ENCODE results near the gene ZNF605. TPM values are rescaled to one million over a fixed set of nuclear protein-coding genes. Genes with fewer than 3 reads are reported as not detected.
"Not testable (repeated sequence)": the region's sequence is repeated elsewhere in the genome, so short reads cannot be mapped to it uniquely, and the experiment has no call there.

The ZNF605 gene
- total RNA-seq, 1 experiment from 2014 or later: 8.1 TPM

DNA sequence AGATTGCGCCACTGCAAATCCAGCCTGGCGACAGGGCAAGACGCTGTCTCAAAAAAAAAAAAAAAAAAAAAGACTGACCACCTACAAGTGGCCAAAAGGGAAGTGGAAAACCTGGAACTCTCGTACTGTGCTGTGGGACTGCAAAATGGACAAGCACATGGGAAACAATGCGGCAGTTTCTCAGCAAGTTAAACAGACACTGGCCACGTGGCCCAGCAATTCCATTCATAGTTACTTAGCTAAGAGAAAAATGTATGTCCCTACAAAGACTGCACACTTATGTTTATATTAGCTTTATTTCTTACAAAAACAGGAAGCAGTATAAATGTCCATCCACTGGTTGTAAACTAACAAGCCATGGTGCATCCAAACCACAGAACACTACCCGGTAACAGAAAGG is 74.3 kb downstream of the ZNF605 start:
- no peaks in the 10 kb centered on the region for H3K9me2 ChIP-seq (replicated peaks; ENCODE audit: insufficient read depth, low read length)
- 0 out of 2 replicates have a peak, but pooled peaks cover 3% of the 10 kb centered on the region for H3K36me3 ChIP-seq (ENCODE audit: insufficient read depth, low read length)
- H3K79me2 ChIP-seq (ENCODE audit: low read length): no peaks in the 10 kb centered on the region
- H3K4me2 ChIP-seq (ENCODE audit: low read depth, low read length, poor library complexity, severe bottlenecking): no peak overlapping the region
- DNase-seq: no peak
- no peak overlapping the region for H3K4me3 ChIP-seq (ENCODE audit: low read length)
- no peaks in the 10 kb centered on the region for H3K27me3 ChIP-seq (ENCODE audit: low read length)
- no peaks in the 10 kb centered on the region for H4K20me1 ChIP-seq (ENCODE audit: insufficient read depth, low read depth, low read length)
- no peaks in the 10 kb centered on the region for H3K4me1 ChIP-seq (ENCODE audit: low read length)
- H3K9me3 ChIP-seq (ENCODE audit: low read length): 0 out of 2 replicates have a peak, but pooled peaks cover 2% of the 10 kb centered on the region
- H2AFZ ChIP-seq (ENCODE audit: low read length): no peak overlapping the region
- H3K9ac ChIP-seq (ENCODE audit: low read length): no peak overlapping the region
- H3K27ac ChIP-seq (ENCODE audit: low read length): no peak overlapping the region

DNA sequence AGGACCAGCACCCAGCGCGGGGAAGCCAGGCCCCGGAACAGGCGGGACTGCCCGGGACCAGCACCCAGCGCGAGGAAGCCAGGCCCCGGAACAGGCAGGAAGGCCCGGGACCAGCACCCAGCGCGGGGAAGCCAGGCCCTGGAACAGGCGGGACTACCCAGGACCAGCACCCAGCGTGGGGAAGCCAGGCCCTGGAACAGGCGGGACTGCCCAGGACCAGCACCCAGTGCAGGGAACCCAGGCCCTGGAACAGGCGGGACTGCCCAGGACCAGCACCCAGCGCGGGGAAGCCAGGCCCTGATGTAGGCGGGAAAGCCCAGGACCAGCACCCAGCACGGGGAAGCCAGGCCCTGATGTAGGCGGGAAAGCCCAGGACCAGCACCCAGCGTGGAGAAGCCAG is 81.5 kb downstream of the ZNF605 start:
- H3K36me3 ChIP-seq (ENCODE audit: insufficient read depth, low read length); H3K79me2 ChIP-seq (ENCODE audit: low read length); H3K9me2 ChIP-seq (replicated peaks; ENCODE audit: insufficient read depth, low read length); H3K27ac ChIP-seq (ENCODE audit: low read length); H2AFZ ChIP-seq (ENCODE audit: low read length); H3K4me2 ChIP-seq (ENCODE audit: low read depth, low read length, poor library complexity, severe bottlenecking); H3K9me3 ChIP-seq (ENCODE audit: low read length); H3K4me3 ChIP-seq (ENCODE audit: low read length); H4K20me1 ChIP-seq (ENCODE audit: insufficient read depth, low read depth, low read length); H3K4me1 ChIP-seq (ENCODE audit: low read length); DNase-seq; H3K9ac ChIP-seq (ENCODE audit: low read length); H3K27me3 ChIP-seq (ENCODE audit: low read length): not testable (repeated sequence)

DNA sequence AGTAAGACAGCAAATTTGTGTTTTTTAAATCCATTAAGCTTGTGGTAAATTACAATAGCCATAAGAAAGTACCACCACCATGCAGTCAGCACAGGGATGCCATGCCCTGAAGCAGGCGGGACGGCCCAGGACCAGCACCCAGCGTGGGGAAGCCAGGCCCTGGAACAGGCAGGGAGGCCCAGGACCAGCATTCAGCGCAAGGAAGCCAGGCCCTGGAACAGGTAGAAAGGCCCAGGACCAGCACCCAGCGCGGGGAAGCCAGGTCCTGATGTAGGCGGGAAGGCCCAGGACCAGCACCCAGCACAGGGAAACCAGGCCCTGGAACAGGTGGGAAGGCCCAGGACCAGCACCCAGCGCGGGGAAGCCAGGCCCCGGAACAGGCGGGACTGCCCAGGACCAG is 81.9 kb downstream of the ZNF605 start:
- H3K4me1 ChIP-seq (ENCODE audit: low read length): no peaks in the 10 kb centered on the region
- no peak overlapping the region for H2AFZ ChIP-seq (ENCODE audit: low read length)
- no peak overlapping the region for H3K27ac ChIP-seq (ENCODE audit: low read length)
- no peak overlapping the region for H3K4me2 ChIP-seq (ENCODE audit: low read depth, low read length, poor library complexity, severe bottlenecking)
- H3K9ac ChIP-seq (ENCODE audit: low read length): no peak overlapping the region
- no peaks in the 10 kb centered on the region for H3K9me2 ChIP-seq (replicated peaks; ENCODE audit: insufficient read depth, low read length)
- no peaks in the 10 kb centered on the region for H4K20me1 ChIP-seq (ENCODE audit: insufficient read depth, low read depth, low read length)
- no peak overlapping the region for H3K4me3 ChIP-seq (ENCODE audit: low read length)
- no peaks in the 10 kb centered on the region for H3K79me2 ChIP-seq (ENCODE audit: low read length)
- no peak for DNase-seq
- no peaks in the 10 kb centered on the region for H3K36me3 ChIP-seq (ENCODE audit: insufficient read depth, low read length)
- H3K27me3 ChIP-seq (ENCODE audit: low read length): no peaks in the 10 kb centered on the region
- H3K9me3 ChIP-seq (ENCODE audit: low read length): no peaks in the 10 kb centered on the region

DNA sequence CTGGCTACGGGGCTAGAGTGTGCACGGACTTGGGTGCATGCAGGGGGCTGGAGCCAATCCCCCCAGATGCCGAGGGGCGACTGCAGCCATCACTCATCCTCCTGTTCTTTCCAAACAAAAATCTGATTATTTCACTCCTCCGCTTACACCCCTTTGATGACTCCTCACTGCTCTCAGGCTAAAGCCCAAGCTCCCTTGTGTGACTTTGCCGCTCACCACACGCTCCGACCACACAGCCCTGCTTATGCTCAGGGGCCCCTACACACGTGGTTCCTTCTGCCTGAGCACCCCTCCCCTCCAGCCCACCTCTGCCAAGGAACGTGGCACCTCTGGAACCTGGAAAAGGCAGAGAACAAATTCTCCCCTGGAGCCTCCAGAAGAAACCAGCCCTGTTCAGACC is 82.4 kb downstream of the ZNF605 start:
- Histone ChIP-seq H3K27me3 (ENCODE audit: low read length) (no peaks in the 10 kb centered on the region), H3K36me3 (ENCODE audit: insufficient read depth, low read length) (no peaks in the 10 kb centered on the region), H3K4me2 (ENCODE audit: low read depth, low read length, poor library complexity, severe bottlenecking) (no peak overlapping the region), H3K4me3 (ENCODE audit: low read length) (no peak overlapping the region), H2AFZ (ENCODE audit: low read length) (no peak overlapping the region), H4K20me1 (ENCODE audit: insufficient read depth, low read depth, low read length) (no peaks in the 10 kb centered on the region), H3K9me3 (ENCODE audit: low read length) (no peaks in the 10 kb centered on the region), H3K79me2 (ENCODE audit: low read length) (no peaks in the 10 kb centered on the region), H3K4me1 (ENCODE audit: low read length) (no peaks in the 10 kb centered on the region), H3K9me2 (replicated peaks; ENCODE audit: insufficient read depth, low read length) (no peaks in the 10 kb centered on the region), H3K27ac (ENCODE audit: low read length) (no peak overlapping the region), H3K9ac (ENCODE audit: low read length) (no peak overlapping the region)
- DNase-seq: no peak

DNA sequence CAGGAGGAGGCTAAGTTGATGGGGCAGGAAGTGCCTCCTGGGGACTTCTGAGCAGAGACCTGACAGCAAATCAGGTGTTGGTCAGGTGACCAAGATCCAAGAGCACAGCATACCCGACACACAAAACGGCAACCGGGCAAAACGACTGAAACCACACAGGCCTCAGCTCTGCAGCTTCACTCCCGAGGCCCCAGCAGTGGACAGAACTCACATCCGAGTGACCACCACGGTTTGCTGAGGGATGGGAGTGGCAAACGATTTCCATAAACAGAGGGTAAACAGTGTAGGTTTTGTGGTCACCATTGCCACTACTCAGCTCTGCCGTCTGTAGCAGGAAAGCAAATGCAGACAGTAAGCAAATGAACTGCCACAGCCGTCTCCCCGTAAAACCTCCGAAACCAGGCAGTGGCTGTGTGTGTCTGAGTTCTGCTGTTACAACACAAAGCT is 83.1 kb downstream of the ZNF605 start:
- DNase-seq: no peak
- Histone ChIP-seq H2AFZ (ENCODE audit: low read length) (no peak overlapping the region), H3K36me3 (ENCODE audit: insufficient read depth, low read length) (no peaks in the 10 kb centered on the region), H3K9me2 (replicated peaks; ENCODE audit: insufficient read depth, low read length) (no peaks in the 10 kb centered on the region), H3K4me3 (ENCODE audit: low read length) (no peak overlapping the region), H3K27ac (ENCODE audit: low read length) (no peak overlapping the region), H3K79me2 (ENCODE audit: low read length) (no peaks in the 10 kb centered on the region), H3K9me3 (ENCODE audit: low read length) (no peaks in the 10 kb centered on the region), H3K4me1 (ENCODE audit: low read length) (no peaks in the 10 kb centered on the region), H3K9ac (ENCODE audit: low read length) (no peak overlapping the region), H4K20me1 (ENCODE audit: insufficient read depth, low read depth, low read length) (no peaks in the 10 kb centered on the region), H3K4me2 (ENCODE audit: low read depth, low read length, poor library complexity, severe bottlenecking) (no peak overlapping the region), H3K27me3 (ENCODE audit: low read length) (no peaks in the 10 kb centered on the region)

DNA sequence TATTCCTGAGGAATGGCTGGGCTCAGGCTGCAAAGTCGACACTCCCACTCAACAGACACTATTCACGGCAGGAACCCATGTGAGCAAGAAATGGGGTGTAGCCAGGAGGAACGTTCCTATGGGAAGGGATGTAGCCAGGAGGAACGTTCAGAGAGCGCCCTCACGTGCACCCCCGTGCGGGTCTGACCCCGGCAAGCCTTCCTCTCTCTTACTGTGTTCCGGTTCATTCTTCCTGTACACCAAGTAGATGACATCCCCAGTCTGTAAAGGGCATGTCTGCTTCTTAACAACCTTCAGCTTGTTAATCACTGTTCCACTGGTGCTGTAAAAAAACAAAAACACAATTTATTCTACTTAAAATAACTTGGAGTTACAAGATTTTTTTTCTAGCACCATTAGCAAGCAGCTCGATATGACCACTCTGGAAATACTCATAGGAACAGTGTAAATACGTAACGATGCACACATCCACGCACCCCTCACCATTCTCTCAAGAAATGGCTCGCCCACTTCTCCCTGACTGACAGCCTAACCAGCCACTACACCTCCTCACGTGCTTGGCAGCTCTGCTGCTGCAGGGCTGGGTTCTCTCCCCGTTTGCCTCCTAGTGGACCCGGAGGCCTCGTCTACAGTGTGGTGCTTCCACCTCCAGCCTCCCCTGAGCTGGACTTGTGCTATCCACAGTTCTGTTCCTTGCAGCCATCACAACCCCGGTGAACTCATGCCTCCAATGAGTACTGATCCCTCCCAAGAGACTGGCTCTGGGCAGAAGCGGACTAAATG is 83.8 kb downstream of the ZNF605 start:
- H3K4me1 ChIP-seq (ENCODE audit: low read length): no peaks in the 10 kb centered on the region
- no peak overlapping the region for H3K27ac ChIP-seq (ENCODE audit: low read length)
- H3K4me3 ChIP-seq (ENCODE audit: low read length): no peak overlapping the region
- H3K9me3 ChIP-seq (ENCODE audit: low read length): 0 out of 2 replicates have a peak, but pooled peaks cover 3% of the 10 kb centered on the region
- no peaks in the 10 kb centered on the region for H4K20me1 ChIP-seq (ENCODE audit: insufficient read depth, low read depth, low read length)
- no peaks in the 10 kb centered on the region for H3K27me3 ChIP-seq (ENCODE audit: low read length)
- H2AFZ ChIP-seq (ENCODE audit: low read length): no peak overlapping the region
- no peaks in the 10 kb centered on the region for H3K9me2 ChIP-seq (replicated peaks; ENCODE audit: insufficient read depth, low read length)
- no peak overlapping the region for H3K9ac ChIP-seq (ENCODE audit: low read length)
- H3K79me2 ChIP-seq (ENCODE audit: low read length): no peaks in the 10 kb centered on the region
- no peak overlapping the region for H3K4me2 ChIP-seq (ENCODE audit: low read depth, low read length, poor library complexity, severe bottlenecking)
- DNase-seq: no peak
- H3K36me3 ChIP-seq (ENCODE audit: insufficient read depth, low read length): no peaks in the 10 kb centered on the region

DNA sequence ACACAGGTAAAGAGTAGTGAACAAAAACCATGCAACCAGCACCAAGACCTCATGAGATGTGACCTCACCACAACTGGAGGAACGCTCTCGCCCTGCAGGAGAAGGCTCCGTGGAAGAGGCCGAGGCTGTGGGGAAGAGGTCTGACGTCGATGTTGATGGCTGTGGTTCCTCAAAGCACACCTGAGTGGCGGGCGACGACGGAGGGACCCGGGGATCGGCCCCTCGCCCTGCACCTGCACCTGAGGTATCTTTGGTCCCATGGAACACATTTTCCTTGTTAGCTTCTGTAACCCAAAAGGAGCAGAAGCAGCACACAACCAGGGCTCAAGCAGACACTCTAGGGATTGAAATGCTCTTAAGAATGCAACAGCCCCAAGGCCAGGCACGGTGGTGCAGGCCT is 86.6 kb downstream of the ZNF605 start:
- Histone ChIP-seq H3K4me1 (ENCODE audit: low read length) (no peaks in the 10 kb centered on the region), H4K20me1 (ENCODE audit: insufficient read depth, low read depth, low read length) (no peaks in the 10 kb centered on the region), H3K4me2 (ENCODE audit: low read depth, low read length, poor library complexity, severe bottlenecking) (no peak overlapping the region), H3K27me3 (ENCODE audit: low read length) (no peaks in the 10 kb centered on the region), H2AFZ (ENCODE audit: low read length) (no peak overlapping the region), H3K79me2 (ENCODE audit: low read length) (no peaks in the 10 kb centered on the region), H3K36me3 (ENCODE audit: insufficient read depth, low read length) (0 out of 2 replicates have a peak, but pooled peaks cover 4% of the 10 kb centered on the region), H3K9me2 (replicated peaks; ENCODE audit: insufficient read depth, low read length) (no peaks in the 10 kb centered on the region), H3K4me3 (ENCODE audit: low read length) (no peak overlapping the region), H3K9me3 (ENCODE audit: low read length) (peaks cover 3% of the 10 kb centered on the region; the same call in 1 of the 2 replicates), H3K27ac (ENCODE audit: low read length) (no peak overlapping the region), H3K9ac (ENCODE audit: low read length) (no peak overlapping the region)
- no peak for DNase-seq
